ENCODE measurements around the gene RPS26.

Gene RPS26

GRCh38 chr12:56079723-56080555 lies 38.2 kb downstream of the RPS26 start, which contains the start of gene ERBB3:
ERBB3 (plus strand) TSS chr12:56080165; CDS start chr12:56080301, 136 bp downstream.
- TF ChIP-seq TAF1 (IDR thresholded peaks at IDR 0.05; ENCODE audit: low read depth) (peak; percentile 58), EP300 (IDR thresholded peaks at IDR 0.05; ENCODE audit: borderline replicate concordance) (no peak; the same call in none of the 2 replicates), YY1 (IDR thresholded peaks at IDR 0.05; ENCODE audit: low read depth) (no peak; the same call in none of the 2 replicates), NFIC (IDR thresholded peaks at IDR 0.05) (no peak; the same call in 1 of the 2 replicates), ZBTB7A (IDR thresholded peaks at IDR 0.05; ENCODE audit: low read depth) (peak; percentile 97), FOXM1 (IDR thresholded peaks at IDR 0.05; ENCODE audit: borderline replicate concordance, low read depth) (no peak), CEBPB (IDR thresholded peaks at IDR 0.05) (no peak), MAX (IDR thresholded peaks at IDR 0.05) (peak; percentile 91), EGR1 (IDR thresholded peaks at IDR 0.05) (no peak), RAD21 (IDR thresholded peaks at IDR 0.05; ENCODE audit: low read depth) (peak; percentile 5; the same call in 1 of the 2 replicates), TCF12 (IDR thresholded peaks at IDR 0.05; ENCODE audit: low read depth) (peak; percentile 67), TEAD4 (IDR thresholded peaks at IDR 0.05) (no peak; the same call in 1 of the 2 replicates), CREB1 (IDR thresholded peaks at IDR 0.05; ENCODE audit: low read depth) (0 out of 2 replicates have a peak, but pooled peaks have one; percentile 7)
- TF ChIP-seq, protein P1, sequence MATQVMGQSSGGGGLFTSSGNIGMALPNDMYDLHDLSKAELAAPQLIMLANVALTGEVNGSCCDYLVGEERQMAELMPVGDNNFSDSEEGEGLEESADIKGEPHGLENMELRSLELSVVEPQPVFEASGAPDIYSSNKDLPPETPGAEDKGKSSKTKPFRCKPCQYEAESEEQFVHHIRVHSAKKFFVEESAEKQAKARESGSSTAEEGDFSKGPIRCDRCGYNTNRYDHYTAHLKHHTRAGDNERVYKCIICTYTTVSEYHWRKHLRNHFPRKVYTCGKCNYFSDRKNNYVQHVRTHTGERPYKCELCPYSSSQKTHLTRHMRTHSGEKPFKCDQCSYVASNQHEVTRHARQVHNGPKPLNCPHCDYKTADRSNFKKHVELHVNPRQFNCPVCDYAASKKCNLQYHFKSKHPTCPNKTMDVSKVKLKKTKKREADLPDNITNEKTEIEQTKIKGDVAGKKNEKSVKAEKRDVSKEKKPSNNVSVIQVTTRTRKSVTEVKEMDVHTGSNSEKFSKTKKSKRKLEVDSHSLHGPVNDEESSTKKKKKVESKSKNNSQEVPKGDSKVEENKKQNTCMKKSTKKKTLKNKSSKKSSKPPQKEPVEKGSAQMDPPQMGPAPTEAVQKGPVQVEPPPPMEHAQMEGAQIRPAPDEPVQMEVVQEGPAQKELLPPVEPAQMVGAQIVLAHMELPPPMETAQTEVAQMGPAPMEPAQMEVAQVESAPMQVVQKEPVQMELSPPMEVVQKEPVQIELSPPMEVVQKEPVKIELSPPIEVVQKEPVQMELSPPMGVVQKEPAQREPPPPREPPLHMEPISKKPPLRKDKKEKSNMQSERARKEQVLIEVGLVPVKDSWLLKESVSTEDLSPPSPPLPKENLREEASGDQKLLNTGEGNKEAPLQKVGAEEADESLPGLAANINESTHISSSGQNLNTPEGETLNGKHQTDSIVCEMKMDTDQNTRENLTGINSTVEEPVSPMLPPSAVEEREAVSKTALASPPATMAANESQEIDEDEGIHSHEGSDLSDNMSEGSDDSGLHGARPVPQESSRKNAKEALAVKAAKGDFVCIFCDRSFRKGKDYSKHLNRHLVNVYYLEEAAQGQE (IDR thresholded peaks at IDR 0.05; ENCODE audit: low read depth) = no peak
- TF ChIP-seq, protein P2, sequence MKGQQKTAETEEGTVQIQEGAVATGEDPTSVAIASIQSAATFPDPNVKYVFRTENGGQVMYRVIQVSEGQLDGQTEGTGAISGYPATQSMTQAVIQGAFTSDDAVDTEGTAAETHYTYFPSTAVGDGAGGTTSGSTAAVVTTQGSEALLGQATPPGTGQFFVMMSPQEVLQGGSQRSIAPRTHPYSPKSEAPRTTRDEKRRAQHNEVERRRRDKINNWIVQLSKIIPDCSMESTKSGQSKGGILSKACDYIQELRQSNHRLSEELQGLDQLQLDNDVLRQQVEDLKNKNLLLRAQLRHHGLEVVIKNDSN (IDR thresholded peaks at IDR 0.05) = peak; percentile 30; the same call in 1 of the 2 replicates

GRCh38 chr12:56080556-56081138 lies 38.9 kb downstream of the RPS26 start:
- TF ChIP-seq ZBTB7A (IDR thresholded peaks at IDR 0.05; ENCODE audit: low read depth) (no peak; the same call in 1 of the 2 replicates), RAD21 (IDR thresholded peaks at IDR 0.05; ENCODE audit: low read depth) (no peak), TAF1 (IDR thresholded peaks at IDR 0.05; ENCODE audit: low read depth) (no peak), MAX (IDR thresholded peaks at IDR 0.05) (no peak), FOXM1 (IDR thresholded peaks at IDR 0.05; ENCODE audit: borderline replicate concordance, low read depth) (no peak), NFIC (IDR thresholded peaks at IDR 0.05) (no peak), YY1 (IDR thresholded peaks at IDR 0.05; ENCODE audit: low read depth) (no peak), CREB1 (IDR thresholded peaks at IDR 0.05; ENCODE audit: low read depth) (no peak), TEAD4 (IDR thresholded peaks at IDR 0.05) (no peak)
- TF ChIP-seq, protein P2 (IDR thresholded peaks at IDR 0.05) = no peak
- TF ChIP-seq, protein P1 (IDR thresholded peaks at IDR 0.05; ENCODE audit: low read depth) = no peak

DNA sequence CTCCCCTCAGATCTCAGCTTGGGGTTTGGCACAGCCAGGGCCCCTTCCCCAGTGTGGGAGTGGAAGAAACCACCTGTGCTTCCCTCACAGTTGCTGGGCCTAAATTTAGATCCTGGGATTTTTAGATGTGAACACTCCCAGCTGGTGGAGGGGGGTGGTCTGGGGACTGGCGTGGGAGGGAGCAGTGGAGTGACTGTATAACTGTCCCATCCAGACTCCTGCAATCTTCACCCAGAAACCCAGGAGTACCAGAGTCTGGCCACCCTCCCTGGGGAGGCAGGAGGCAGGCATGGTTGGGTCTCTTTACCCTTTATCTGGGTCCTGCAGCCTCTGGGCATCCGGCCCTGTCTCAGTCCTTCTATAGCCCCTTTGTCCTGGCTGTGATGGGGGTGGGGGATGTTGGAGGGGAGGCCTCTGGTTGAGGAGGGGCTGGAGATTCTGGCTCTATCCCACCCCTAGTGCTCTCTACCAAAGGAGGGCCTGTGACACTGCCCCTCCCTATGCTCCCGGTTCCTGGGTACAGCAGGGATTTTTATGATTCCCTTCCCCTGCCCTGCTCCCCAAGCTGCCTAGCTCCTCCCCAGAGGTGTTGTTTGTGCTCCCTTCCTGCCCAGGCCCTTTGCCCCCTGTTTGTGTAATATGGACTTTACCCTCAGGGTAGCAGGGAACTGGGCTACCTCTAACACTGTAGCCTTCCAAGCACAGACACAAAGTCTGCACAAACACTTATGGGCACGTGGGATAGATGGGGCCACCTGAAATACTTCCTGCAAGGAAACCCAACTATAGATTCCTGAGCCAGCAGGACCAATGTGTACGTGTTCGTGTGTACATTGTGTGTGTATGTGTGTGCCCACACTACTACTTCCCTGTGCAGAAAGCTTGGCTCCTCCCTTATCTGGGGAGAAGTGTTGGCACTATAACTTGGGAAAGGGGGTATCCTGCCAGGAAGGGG lies 40.0 kb downstream of the RPS26 start:
- TF ChIP-seq NFIC (IDR thresholded peaks at IDR 0.05) = no peak
- TF ChIP-seq TEAD4 (IDR thresholded peaks at IDR 0.05) = no peak
- TF ChIP-seq, protein P1 (IDR thresholded peaks at IDR 0.05; ENCODE audit: low read depth) = no peak
- TF ChIP-seq EGR1 (IDR thresholded peaks at IDR 0.05) = no peak
- TF ChIP-seq CEBPB (IDR thresholded peaks at IDR 0.05) = no peak
- TF ChIP-seq, protein P2 (IDR thresholded peaks at IDR 0.05) = no peak

Measured in Ishikawa (cell line).